GM06990 (cell line): ENCODE results near the gene ZBTB20.

Experiments
- DNase-seq: peaks from one replicate; pipeline ENCODE4 v3.0.0-alpha.2; 2011; ENCODE audit not compliant: insufficient read length; ENCODE audit errors: extremely low read depth
- H3K27me3 ChIP-seq: replicated peaks from 2 replicates; pipeline ENCODE4 v1.6.0; 2011; ENCODE audit warnings: low read length; ENCODE audit not compliant: control insufficient read depth, insufficient read depth
- H3K36me3 ChIP-seq: 2 replicates; pipeline ENCODE4 v1.5.1; 2011; ENCODE audit warnings: low read length; ENCODE audit not compliant: control insufficient read depth, insufficient read depth
- H3K4me3 ChIP-seq: replicated peaks from 2 replicates; pipeline ENCODE4 v1.5.1; 2011; ENCODE audit warnings: low read depth, mild to moderate bottlenecking, control low read depth, low read length
- CTCF ChIP-seq: IDR thresholded peaks from 2 replicates; pipeline ENCODE4 v1.5.1; 2011; ENCODE audit warnings: low read length, control low read depth, mild to moderate bottlenecking, inconsistent platforms; ENCODE audit not compliant: insufficient read depth, poor library complexity, severe bottlenecking

The ZBTB20 gene

GRCh38 chr3:114856835-114857234 is 290.3 kb downstream of the ZBTB20 start:
- DNase-seq = no peak
- no peak for TF ChIP-seq CTCF
- no peaks in the 10 kb centered on the region for H3K36me3 ChIP-seq
- no peak overlapping the region for H3K4me3 ChIP-seq
- no peaks in the 10 kb centered on the region for H3K27me3 ChIP-seq

- Histone ChIP-seq H3K27me3 (no peaks in the 10 kb centered on the region), H3K36me3 (no peaks in the 10 kb centered on the region), H3K4me3 (no peak overlapping the region)
- no peak for TF ChIP-seq CTCF
- DNase-seq = no peak
Observed at GRCh38 chr3:114855839-114856238, 291.2 kb downstream of the ZBTB20 start.

- H3K27me3 ChIP-seq = no peaks in the 10 kb centered on the region
- no peak for DNase-seq
- no peaks in the 10 kb centered on the region for H3K36me3 ChIP-seq
- no peak overlapping the region for H3K4me3 ChIP-seq
- no peak for TF ChIP-seq CTCF
Observed at GRCh38 chr3:114852966-114853365, 294.1 kb downstream of the ZBTB20 start.

GRCh38 chr3:114850898-114851297 is 296.2 kb downstream of the ZBTB20 start:
- DNase-seq = no peak
- Histone ChIP-seq H3K27me3 (no peaks in the 10 kb centered on the region), H3K4me3 (no peak overlapping the region), H3K36me3 (no peaks in the 10 kb centered on the region)
- TF ChIP-seq CTCF = no peak

GRCh38 chr3:114848643-114849350 is 298.3 kb downstream of the ZBTB20 start:
- Histone ChIP-seq H3K27me3 (no peaks in the 10 kb centered on the region), H3K36me3 (no peaks in the 10 kb centered on the region), H3K4me3 (no peak overlapping the region)
- TF ChIP-seq CTCF = no peak
- no peak for DNase-seq

GRCh38 chr3:114848082-114848481 is 299.0 kb downstream of the ZBTB20 start:
- TF ChIP-seq CTCF = no peak
- Histone ChIP-seq H3K36me3 (no peaks in the 10 kb centered on the region), H3K27me3 (no peaks in the 10 kb centered on the region), H3K4me3 (no peak overlapping the region)
- DNase-seq = no peak
